CD14-positive monocyte (primary cell): ENCODE results near the gene ZBTB47. TPM values are rescaled to one million over a fixed set of nuclear protein-coding genes. Genes with fewer than 3 reads are reported as not detected.

Experiments
- DNase-seq, 3 donors: peaks; one replicate each; pipeline ENCODE4 v3.0.0-alpha.2; 2011 to 2022
- H2AFZ ChIP-seq: 2 replicates; pipeline ENCODE4 v1.6.0; 2012; ENCODE audit warnings: mild to moderate bottlenecking, low read depth, low read length, inconsistent platforms; ENCODE audit not compliant: insufficient read depth, poor library complexity, severe bottlenecking
- H3K27ac ChIP-seq, 2 donors: 1 replicate in 1 of 2; 2 replicates in 1 of 2; pipeline ENCODE4 v1.5.1; 2012 to 2013; ENCODE audit warnings: low read length in 2 of 2, control low read depth in 1 of 2, inconsistent platforms in 1 of 2, low read depth in 1 of 2, mild to moderate bottlenecking in 1 of 2
- H3K27me3 ChIP-seq, 2 donors: one replicate each; pipeline versions ENCODE4 v1.6.0 to v1.6.1; 2011 to 2013; ENCODE audit warnings: low read length in 2 of 2; ENCODE audit not compliant: control insufficient read depth in 2 of 2, insufficient read depth in 2 of 2
- H3K36me3 ChIP-seq, 2 donors: replicated peaks in 1 of 2; 1 replicate in 1 of 2; 2 replicates in 1 of 2; pipeline versions ENCODE4 v1.5.1 to v1.6.1; 2012 to 2013; ENCODE audit warnings: low read length in 2 of 2, control low read depth in 1 of 2, inconsistent platforms in 1 of 2, mild to moderate bottlenecking in 1 of 2; ENCODE audit not compliant: insufficient read depth in 2 of 2, control insufficient read depth in 1 of 2
- H3K4me1 ChIP-seq, 2 donors: 1 replicate in 1 of 2; 2 replicates in 1 of 2; pipeline versions ENCODE4 v1.5.1 to v1.6.1; 2012 to 2013; ENCODE audit warnings: low read length in 2 of 2, control low read depth in 1 of 2, inconsistent platforms in 1 of 2, mild to moderate bottlenecking in 1 of 2, moderate library complexity in 1 of 2; ENCODE audit not compliant: insufficient read depth in 2 of 2, control insufficient read depth in 1 of 2
- H3K4me2 ChIP-seq: replicated peaks from 2 replicates; pipeline ENCODE3; 2012; ENCODE audit warnings: low read length, moderate library complexity, mild to moderate bottlenecking; ENCODE audit not compliant: poor library complexity, severe bottlenecking; ENCODE audit errors: extremely low read depth
- H3K4me3 ChIP-seq, 3 experiments: fragments of 200-600 bp in 1 of 3; sonication (generic) in 1 of 3; replicated peaks in 1 of 3; 1 replicate in 2 of 3; 2 replicates in 1 of 3; pipeline ENCODE4 v1.5.1; 2011 to 2013; ENCODE audit warnings: low read length in 3 of 3, mild to moderate bottlenecking in 3 of 3, control low read depth in 2 of 3, low read depth in 2 of 3, inconsistent platforms in 1 of 3, moderate library complexity in 1 of 3
- H3K79me2 ChIP-seq: 2 replicates; pipeline ENCODE4 v1.6.0; 2012; ENCODE audit warnings: mild to moderate bottlenecking, control low read depth, inconsistent platforms, low read length, moderate library complexity; ENCODE audit not compliant: insufficient read depth
- H3K9ac ChIP-seq: 2 replicates; pipeline ENCODE4 v1.6.0; 2017; ENCODE audit warnings: low read length, mild to moderate bottlenecking; ENCODE audit not compliant: insufficient read depth, poor library complexity, severe bottlenecking
- H3K9me3 ChIP-seq, 2 donors: replicated peaks in 1 of 2; 1 replicate in 1 of 2; 2 replicates in 1 of 2; pipeline versions ENCODE4 v1.5.1 to v1.6.1; 2012 to 2013; ENCODE audit warnings: low read length in 2 of 2, control low read depth in 1 of 2; ENCODE audit not compliant: control insufficient read depth in 1 of 2, insufficient read depth in 1 of 2
- H4K20me1 ChIP-seq: 2 replicates; pipeline ENCODE4 v1.6.0; 2012; ENCODE audit warnings: mild to moderate bottlenecking, low read length, control low read depth, moderate library complexity; ENCODE audit not compliant: insufficient read depth
- H3K27ac Mint-ChIP-seq, 7 donors: one replicate each; pipeline ENCODE4 v1.8.0; 2020; ENCODE audit warnings: mild to moderate bottlenecking in 7 of 7, mixed read lengths in 7 of 7, moderate library complexity in 6 of 7, inconsistent platforms in 2 of 7
- H3K27me3 Mint-ChIP-seq, 3 donors: one replicate each; pipeline ENCODE4 v1.8.0; 2021 to 2022; ENCODE audit warnings: low read depth in 3 of 3, mild to moderate bottlenecking in 3 of 3, mixed read lengths in 3 of 3, moderate library complexity in 3 of 3, inconsistent platforms in 1 of 3
- H3K36me3 Mint-ChIP-seq, 2 donors: one replicate each; pipeline ENCODE4 v1.8.0; 2020; ENCODE audit warnings: mixed read lengths in 2 of 2, inconsistent platforms in 1 of 2, mild to moderate bottlenecking in 1 of 2
- H3K4me1 Mint-ChIP-seq: one replicate; pipeline ENCODE4 v1.8.0; 2020; ENCODE audit warnings: mild to moderate bottlenecking, mixed read lengths
- H3K4me3 Mint-ChIP-seq, 2 donors: one replicate each; pipeline ENCODE4 v1.8.0; 2020; ENCODE audit warnings: mild to moderate bottlenecking in 2 of 2, mixed read lengths in 2 of 2, moderate library complexity in 1 of 2
- H3K9me3 Mint-ChIP-seq, 7 donors: one replicate each; pipeline ENCODE4 v1.8.0; 2020 to 2022; ENCODE audit warnings: mixed read lengths in 7 of 7, mild to moderate bottlenecking in 6 of 7, moderate library complexity in 6 of 7, inconsistent platforms in 2 of 7
- WGBS: methylation state at CpG from one replicate; pipeline ENCODE4 v1.1.5; 2013; ENCODE audit warnings: missing lambda C conversion rate; ENCODE audit not compliant: insufficient coverage; 5-methylcytosine and 5-hydroxymethylcytosine counted together
- intact Hi-C, 2 donors: fragments of 100-400 bp; cut with micrococcal nuclease; formaldehyde crosslinking; loops; one replicate each; pipeline versions ENCODE4 v1.15.0 to v1.15.1; 2023
- polyA plus RNA-seq, 3 donors: library from polyadenylated mRNA; depleted of rRNA in 1 of 3; unstranded in 2 of 3; stranded (reverse) in 1 of 3; fragments of 300-500 nt in 2 of 3; fragments of >200 nt in 1 of 3; fragmentation: Illumina TruSeq in 2 of 3; gene quantifications; 1 replicate in 2 of 3; 2 replicates in 1 of 3; pipeline ENCODE4 v1.2.3, GENCODE V29; 2012 to 2021
- TF ChIP-seq, protein P1 (sequence below): fragments of 200-600 bp; IDR thresholded peaks from one replicate; pipeline ENCODE4 v1.8.0; 2022; ENCODE audit warnings: antibody characterized with exemption, mild to moderate bottlenecking

Gene ZBTB47
- polyA plus RNA-seq, 3 donors: 0.35 to 9.8 (median 0.41) TPM

DNA sequence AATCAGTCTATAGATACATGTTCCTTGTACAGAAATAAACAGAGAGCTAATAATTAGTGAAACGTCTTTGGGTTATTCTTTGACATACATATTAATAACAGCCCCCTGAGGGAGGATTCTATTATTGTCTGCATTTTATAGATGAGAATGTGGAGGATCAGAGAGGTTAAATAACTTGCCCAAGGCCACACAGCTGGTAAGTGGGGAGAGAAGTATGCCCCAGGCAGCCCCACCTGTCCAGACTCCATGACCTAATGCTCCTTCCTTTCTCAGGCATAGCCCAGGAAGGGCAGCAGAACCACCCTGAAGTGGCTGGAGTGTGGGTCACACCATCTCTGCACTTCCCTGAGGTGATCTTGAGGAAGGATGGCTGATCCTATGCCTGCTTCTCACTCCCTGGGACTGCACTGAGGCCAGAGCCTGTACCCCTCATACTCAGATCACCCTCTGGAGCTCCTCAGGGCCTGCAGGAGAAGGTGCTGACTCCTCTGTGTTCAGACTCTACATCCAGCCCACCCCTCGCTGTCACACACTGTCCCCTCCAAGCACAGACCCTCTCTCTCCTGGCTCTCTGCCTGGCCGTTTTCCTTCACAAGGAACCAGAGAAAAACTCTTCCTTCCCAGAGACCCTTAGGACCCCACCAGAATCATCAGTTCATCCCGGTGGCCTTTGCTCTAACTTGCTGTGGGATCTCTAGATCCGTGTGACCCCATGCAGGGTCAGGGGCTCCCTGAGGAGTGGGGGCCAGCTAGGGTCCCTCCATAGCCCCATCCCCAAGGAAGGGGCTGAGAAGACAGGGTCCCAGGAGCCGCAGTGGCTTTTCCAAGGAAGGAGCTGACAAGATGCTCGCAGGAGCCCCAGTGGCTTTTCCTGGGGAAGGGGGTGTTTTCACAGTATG is 53.5 kb downstream of the ZBTB47 start:
- H3K36me3 Mint-ChIP-seq: no peaks in the 10 kb centered on the region
- peaks cover 3 to 9% (median 4%) of the 10 kb centered on the region in 3 donors for H3K27me3 Mint-ChIP-seq
- H3K27ac Mint-ChIP-seq: no peak overlapping the region
- WGBS: 75% methylated on average over 6 of the region's 7 CpGs
- no peak overlapping the region for H2AFZ ChIP-seq
- TF ChIP-seq, protein P1, sequence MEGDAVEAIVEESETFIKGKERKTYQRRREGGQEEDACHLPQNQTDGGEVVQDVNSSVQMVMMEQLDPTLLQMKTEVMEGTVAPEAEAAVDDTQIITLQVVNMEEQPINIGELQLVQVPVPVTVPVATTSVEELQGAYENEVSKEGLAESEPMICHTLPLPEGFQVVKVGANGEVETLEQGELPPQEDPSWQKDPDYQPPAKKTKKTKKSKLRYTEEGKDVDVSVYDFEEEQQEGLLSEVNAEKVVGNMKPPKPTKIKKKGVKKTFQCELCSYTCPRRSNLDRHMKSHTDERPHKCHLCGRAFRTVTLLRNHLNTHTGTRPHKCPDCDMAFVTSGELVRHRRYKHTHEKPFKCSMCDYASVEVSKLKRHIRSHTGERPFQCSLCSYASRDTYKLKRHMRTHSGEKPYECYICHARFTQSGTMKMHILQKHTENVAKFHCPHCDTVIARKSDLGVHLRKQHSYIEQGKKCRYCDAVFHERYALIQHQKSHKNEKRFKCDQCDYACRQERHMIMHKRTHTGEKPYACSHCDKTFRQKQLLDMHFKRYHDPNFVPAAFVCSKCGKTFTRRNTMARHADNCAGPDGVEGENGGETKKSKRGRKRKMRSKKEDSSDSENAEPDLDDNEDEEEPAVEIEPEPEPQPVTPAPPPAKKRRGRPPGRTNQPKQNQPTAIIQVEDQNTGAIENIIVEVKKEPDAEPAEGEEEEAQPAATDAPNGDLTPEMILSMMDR: no peak
- DNase-seq: no peak
- no peaks in the 10 kb centered on the region for H3K36me3 ChIP-seq
- H3K79me2 ChIP-seq: no peaks in the 10 kb centered on the region
- H3K27me3 ChIP-seq: peaks cover 0 to 2% of the 10 kb centered on the region in 2 donors
- no peak overlapping the region for H3K4me3 Mint-ChIP-seq
- no peaks in the 10 kb centered on the region for H4K20me1 ChIP-seq
- no peak overlapping the region for H3K4me3 ChIP-seq
- H3K4me1 ChIP-seq: no peaks in the 10 kb centered on the region
- intact Hi-C loops: no loop called here
- no peak overlapping the region for H3K9ac ChIP-seq
- no peaks in the 10 kb centered on the region for H3K9me3 Mint-ChIP-seq
- no peak overlapping the region for H3K4me2 ChIP-seq
- H3K4me1 Mint-ChIP-seq: no peaks in the 10 kb centered on the region
- H3K9me3 ChIP-seq: no peaks in the 10 kb centered on the region
- no peak overlapping the region for H3K27ac ChIP-seq

DNA sequence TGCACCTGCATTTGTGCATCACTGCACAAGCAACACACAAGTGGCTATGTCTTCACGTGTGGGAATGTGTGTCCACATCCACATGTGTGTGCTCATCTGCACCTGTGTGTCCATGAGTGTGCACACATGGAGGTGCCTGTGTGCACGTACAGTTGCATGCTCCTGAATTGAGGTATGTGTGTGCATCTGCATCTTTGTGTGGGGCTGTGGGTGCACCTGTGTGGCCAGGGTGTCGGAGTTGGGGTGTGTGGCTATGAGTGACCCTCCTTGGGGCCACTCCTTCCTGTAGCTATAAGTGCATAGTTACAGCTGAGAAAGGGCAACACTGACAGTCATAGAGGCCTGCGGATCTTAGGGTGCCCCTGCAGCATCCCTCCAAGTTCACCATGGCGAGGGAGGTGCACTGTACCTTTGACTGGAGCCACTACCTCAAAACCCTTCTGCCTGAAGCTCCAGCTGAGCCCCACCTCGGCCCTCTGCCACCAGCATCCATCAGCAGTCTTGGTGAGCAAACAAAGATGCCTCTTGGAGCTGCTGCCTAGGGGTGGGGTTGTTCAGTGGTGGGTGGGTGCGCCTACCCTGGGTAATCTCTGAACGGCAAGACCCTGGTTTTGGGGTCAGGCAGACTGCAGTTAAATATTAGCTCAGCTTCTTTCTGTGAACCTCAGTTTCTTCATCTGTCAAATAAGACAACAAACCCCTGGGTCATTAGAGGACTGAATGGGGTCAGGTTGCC is 54.3 kb downstream of the ZBTB47 start:
- 89% methylated on average over 5 of the region's 8 CpGs for WGBS
- no peak for DNase-seq

More for the DNA sequence above, 54.3 kb downstream of the ZBTB47 start:
- Histone ChIP-seq H3K79me2 (no peaks in the 10 kb centered on the region), H3K27ac (no peak overlapping the region), H3K9ac (no peak overlapping the region), H3K36me3 (no peaks in the 10 kb centered on the region), H3K9me3 (no peaks in the 10 kb centered on the region), H3K4me2 (no peak overlapping the region), H4K20me1 (no peaks in the 10 kb centered on the region), H2AFZ (no peak overlapping the region), H3K27me3 (peaks cover 0 to 2% of the 10 kb centered on the region in 2 donors), H3K4me3 (no peak overlapping the region), H3K4me1 (peaks cover 4 to 6% of the 10 kb centered on the region in 2 donors)
- H3K27ac Mint-ChIP-seq: no peak overlapping the region
- H3K36me3 Mint-ChIP-seq: no peaks in the 10 kb centered on the region
- H3K4me1 Mint-ChIP-seq: peaks cover 5% of the 10 kb centered on the region
- intact Hi-C loops: no loop called here
- H3K9me3 Mint-ChIP-seq: no peaks in the 10 kb centered on the region
- peaks cover 1 to 9% (median 4%) of the 10 kb centered on the region in 3 donors for H3K27me3 Mint-ChIP-seq
- H3K4me3 Mint-ChIP-seq: no peak overlapping the region
- TF ChIP-seq, protein P1: no peak
